Naive thymus-derived CD8-positive, alpha-beta T cell (primary cell): Measurements from ENCODE around the gene RIGI. TPM values are rescaled to one million over a fixed set of nuclear protein-coding genes. Genes with fewer than 3 reads are reported as not detected.
"Not testable (repeated sequence)": the region's sequence is repeated elsewhere in the genome, so short reads cannot be mapped to it uniquely, and the experiment has no call there.

Source experiments
- ATAC-seq, 2 donors: fragments of 150-1000 bp; cut with Tn5 transposase in 1 of 2; sonication (Bioruptor Pico), chemical (Tn5 transposase) in 1 of 2; 1 replicate in 1 of 2; 2 replicates in 1 of 2; pipeline ENCODE4 v1.10.0; 2021; ENCODE audit warnings: mild to moderate bottlenecking in 2 of 2, moderate library complexity in 2 of 2
- POLR2A ChIA-PET: fragments of 350-600 bp; sonication (Branson Sonifier 250); formaldehyde crosslinking; loops from one replicate; lab custom pipeline; 2021; ENCODE audit warnings: antibody characterized with exemption; lab: Charles Lee
- DNase-seq, 10 donors: peaks; one replicate each; pipeline versions ENCODE4 v3.0.0 to v3.0.0-alpha.2; 2020 to 2022
- H3K27ac Mint-ChIP-seq, 10 donors: one replicate each; pipeline ENCODE4 v1.8.0; 2020 to 2022; ENCODE audit warnings: mild to moderate bottlenecking in 10 of 10, mixed read lengths in 10 of 10, moderate library complexity in 4 of 10, inconsistent platforms in 1 of 10
- H3K27me3 Mint-ChIP-seq, 5 donors: one replicate each; pipeline ENCODE4 v1.8.0; 2021 to 2022; ENCODE audit warnings: mixed read lengths in 5 of 5
- H3K36me3 Mint-ChIP-seq, 3 donors: one replicate each; pipeline ENCODE4 v1.8.0; 2020 to 2022; ENCODE audit warnings: mixed read lengths in 3 of 3, mild to moderate bottlenecking in 2 of 3, inconsistent platforms in 1 of 3
- H3K4me1 Mint-ChIP-seq, 4 donors: one replicate each; pipeline ENCODE4 v1.8.0; 2021 to 2022; ENCODE audit warnings: mixed read lengths in 4 of 4
- H3K4me3 Mint-ChIP-seq, 10 donors: one replicate each; pipeline ENCODE4 v1.8.0; 2020 to 2022; ENCODE audit warnings: mild to moderate bottlenecking in 10 of 10, mixed read lengths in 10 of 10, moderate library complexity in 6 of 10, inconsistent platforms in 1 of 10
- H3K9me3 Mint-ChIP-seq, 9 donors: one replicate each; pipeline ENCODE4 v1.8.0; 2020 to 2022; ENCODE audit warnings: mixed read lengths in 9 of 9, mild to moderate bottlenecking in 3 of 9, inconsistent platforms in 1 of 9, moderate library complexity in 1 of 9
- polyA plus RNA-seq, 3 donors: library from polyadenylated mRNA; unstranded; fragments of 300-500 nt; fragmentation: Illumina TruSeq; gene quantifications; one replicate each; pipeline ENCODE4 v1.2.3, GENCODE V29; 2021
- total RNA-seq, 8 experiments: library from RNA in 2 of 8; stranded (reverse) in 2 of 8; gene quantifications; one replicate each; pipeline ENCODE4 v1.2.3 and lab custom pipeline; 2021 to 2026

Gene RIGI
- total and polyA plus RNA-seq, 5 experiments from 2014 or later = 12.7 to 22.6 (median 14.4) TPM

DNA sequence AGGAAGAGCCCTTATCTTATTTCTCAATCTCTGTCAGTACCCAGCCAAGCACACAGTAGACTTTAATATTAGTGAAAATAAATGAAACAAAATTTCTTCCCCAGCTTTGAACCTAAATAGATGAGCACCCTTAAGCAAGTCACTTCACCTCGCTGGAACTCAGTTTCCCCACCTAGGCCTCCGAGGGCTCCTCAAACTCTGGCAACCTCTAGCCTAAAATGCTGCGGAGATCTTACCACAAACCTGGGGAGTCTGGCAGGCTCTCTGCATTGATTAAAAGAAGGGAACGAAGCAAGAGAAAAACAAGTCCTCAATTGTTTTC lies 326 bp downstream of the RIGI start:
- H3K36me3 Mint-ChIP-seq = peaks cover 9 to 24% (median 23%) of the 10 kb centered on the region in 3 donors
- no peak for DNase-seq
- peaks cover 15 to 57% (median 47%) of the 10 kb centered on the region in 4 donors for H3K4me1 Mint-ChIP-seq
- H3K27me3 Mint-ChIP-seq = no peaks in the 10 kb centered on the region
- POLR2A ChIA-PET = interaction anchor here (1.0 to 3.8 kb wide), 8 partner anchors 13 to 146 kb away, joined by 3 to 57 read pairs (median 4); partner anchors contain the start of genes ACO1, NDUFB6, SMIM27 and TOPORS
- ATAC-seq = no peak
- H3K27ac Mint-ChIP-seq = peak overlapping the region; percentile 94 to 99 (median 97)
- peaks cover 0 to 8% (median 0%) of the 10 kb centered on the region in 9 donors for H3K9me3 Mint-ChIP-seq
- H3K4me3 Mint-ChIP-seq = peak overlapping the region; percentile 83 to 99 (median 96)

- POLR2A ChIA-PET = interaction anchor here (0.7 to 3.8 kb wide), 7 partner anchors 17 to 146 kb away, joined by 3 to 57 read pairs (median 5); partner anchors contain the start of genes ACO1, NDUFB6, SMIM27 and TOPORS
- peak overlapping the region; percentile 83 to 99 (median 96) for H3K4me3 Mint-ChIP-seq
- peak; percentile 19 to 21 for ATAC-seq
- H3K9me3 Mint-ChIP-seq = peaks cover 0 to 8% (median 0%) of the 10 kb centered on the region in 9 donors
- DNase-seq = peak in 5 of 10 donors; percentile 2 to 35 (median 20)
- no peaks in the 10 kb centered on the region for H3K27me3 Mint-ChIP-seq
- peak overlapping the region; percentile 94 to 99 (median 97) for H3K27ac Mint-ChIP-seq
- H3K4me1 Mint-ChIP-seq = peaks cover 15 to 62% (median 49%) of the 10 kb centered on the region in 4 donors
- peaks cover 9 to 26% (median 23%) of the 10 kb centered on the region in 3 donors for H3K36me3 Mint-ChIP-seq
Measured at GRCh38 chr9:32524892-32525708, 896 bp downstream of the RIGI start.

DNA sequence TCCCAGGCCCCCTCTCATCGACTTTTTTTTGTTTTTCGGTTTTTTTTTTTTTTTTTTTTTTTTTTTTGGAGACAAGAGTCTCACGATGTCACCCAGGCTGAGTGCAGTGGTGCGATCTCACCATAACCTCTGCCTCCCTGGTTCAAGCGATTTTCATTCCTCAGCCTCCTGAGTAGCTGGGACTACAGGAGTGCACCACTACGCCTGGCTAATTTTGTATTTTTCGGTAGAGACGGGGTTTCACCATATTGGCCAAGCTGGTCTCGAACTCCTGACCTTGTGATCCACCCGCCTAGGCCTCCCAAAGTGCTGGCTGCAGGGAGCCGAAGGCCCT lies 1.5 kb downstream of the RIGI start:
- ATAC-seq, DNase-seq, H3K9me3 Mint-ChIP-seq, H3K27me3 Mint-ChIP-seq: not testable (repeated sequence)
- Mint-ChIP-seq H3K27ac (peak overlapping the region; percentile 94 to 99 (median 97)), H3K36me3 (peaks cover 9 to 30% (median 23%) of the 10 kb centered on the region in 3 donors), H3K4me3 (peak overlapping the region; percentile 83 to 99 (median 96)), H3K4me1 (peaks cover 15 to 65% (median 49%) of the 10 kb centered on the region in 4 donors)
- POLR2A ChIA-PET = interaction anchor here (0.7 to 3.8 kb wide), 2 partner anchors 20 to 27 kb away, joined by 5 to 57 read pairs; partner anchors contain the start of genes SMIM27 and TOPORS

DNA sequence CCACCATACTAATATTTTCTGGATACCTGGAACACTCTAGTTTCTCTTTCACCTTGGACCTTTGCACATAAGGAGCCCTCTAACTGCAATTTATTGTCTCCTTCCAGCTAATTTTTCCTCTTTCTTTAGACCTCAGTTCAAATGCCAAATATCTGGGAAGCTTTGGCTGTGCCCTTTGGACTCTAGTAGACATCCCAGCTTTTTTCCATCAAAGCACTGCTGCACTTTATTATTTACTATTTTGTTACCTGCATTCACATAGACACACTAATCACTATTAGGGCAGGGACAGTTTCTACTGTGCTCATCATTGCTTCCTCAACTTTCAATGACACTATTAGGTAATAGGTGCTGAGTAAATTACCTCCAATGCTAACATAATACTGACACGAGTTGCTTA lies 2.1 kb downstream of the RIGI start:
- DNase-seq (no peak), ATAC-seq (no peak)
- Mint-ChIP-seq H3K36me3 (peaks cover 9 to 33% (median 23%) of the 10 kb centered on the region in 3 donors), H3K4me1 (peaks cover 15 to 65% (median 49%) of the 10 kb centered on the region in 4 donors), H3K27ac (peak overlapping the region; percentile 28 to 99 (median 82)), H3K4me3 (peak overlapping the region; percentile 11 to 99 (median 94)), H3K27me3 (no peaks in the 10 kb centered on the region), H3K9me3 (peaks cover 0 to 8% (median 0%) of the 10 kb centered on the region in 9 donors)
- POLR2A ChIA-PET = interaction anchor here (3.8 kb wide), 1 partner anchor 27 kb away, joined by 57 read pairs; the partner anchor contains the start of genes SMIM27 and TOPORS

DNA sequence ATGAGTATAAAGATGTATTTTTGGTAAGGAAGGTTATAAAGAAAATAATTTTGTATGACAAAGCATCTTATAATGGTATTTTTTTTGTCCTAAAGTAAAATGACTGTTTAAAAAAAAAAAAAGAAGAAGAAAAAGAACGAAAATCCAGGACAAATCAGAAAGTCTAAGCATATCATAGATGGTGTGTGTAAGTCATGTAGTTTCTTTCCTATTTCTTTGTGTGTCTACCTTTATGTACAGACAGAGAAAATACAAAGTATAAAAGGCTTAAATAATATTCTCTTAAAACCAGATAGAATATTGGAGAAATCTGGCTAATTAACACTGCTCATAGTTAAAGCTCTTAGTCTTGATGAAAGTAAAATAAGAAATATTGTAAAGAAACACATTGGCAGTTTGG lies 7.7 kb downstream of the RIGI start:
- no peak for ATAC-seq
- POLR2A ChIA-PET = no interaction called here
- H3K4me3 Mint-ChIP-seq = no peak overlapping the region

DNA sequence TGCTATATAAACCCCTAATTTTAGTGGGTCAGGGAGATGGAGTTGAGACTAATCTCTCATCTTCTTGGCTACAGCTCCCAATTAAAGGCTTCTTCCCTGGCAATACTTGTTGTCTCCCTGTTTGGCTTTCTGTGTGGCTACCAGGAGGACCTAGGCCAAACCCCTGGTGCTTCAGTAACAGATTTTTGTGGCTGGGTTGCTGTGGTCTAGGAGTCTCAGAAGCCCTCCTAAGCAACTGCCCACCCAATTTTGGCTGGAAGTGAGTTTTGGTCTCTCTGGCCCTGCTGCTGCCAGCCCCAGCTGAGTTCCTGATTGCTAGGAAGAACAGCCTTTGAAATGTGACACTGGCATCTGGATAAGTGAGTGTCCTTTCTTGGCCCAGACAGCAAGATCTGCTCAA lies 9.8 kb downstream of the RIGI start:
- H3K27me3 Mint-ChIP-seq = no peaks in the 10 kb centered on the region
- no peak overlapping the region for H3K4me3 Mint-ChIP-seq
- ATAC-seq (no peak), DNase-seq (no peak)
- H3K4me1 Mint-ChIP-seq = peaks cover 38 to 65% (median 52%) of the 10 kb centered on the region in 4 donors
- H3K9me3 Mint-ChIP-seq = peaks cover 0 to 11% (median 0%) of the 10 kb centered on the region in 9 donors
- peak overlapping the region in 4 of 10 donors; percentile 34 to 79 (median 44) for H3K27ac Mint-ChIP-seq
- peaks cover 5 to 43% (median 38%) of the 10 kb centered on the region in 3 donors for H3K36me3 Mint-ChIP-seq
- POLR2A ChIA-PET = no interaction called here

More for the DNA sequence above, 7.7 kb downstream of the RIGI start:
- no peaks in the 10 kb centered on the region for H3K27me3 Mint-ChIP-seq
- H3K4me1 Mint-ChIP-seq = peaks cover 25 to 66% (median 46%) of the 10 kb centered on the region in 4 donors
- H3K27ac Mint-ChIP-seq = peak overlapping the region in 1 of 10 donors; percentile 48
- peaks cover 0 to 11% (median 0%) of the 10 kb centered on the region in 9 donors for H3K9me3 Mint-ChIP-seq
- no peak for DNase-seq
- peaks cover 8 to 60% (median 51%) of the 10 kb centered on the region in 3 donors for H3K36me3 Mint-ChIP-seq

DNA sequence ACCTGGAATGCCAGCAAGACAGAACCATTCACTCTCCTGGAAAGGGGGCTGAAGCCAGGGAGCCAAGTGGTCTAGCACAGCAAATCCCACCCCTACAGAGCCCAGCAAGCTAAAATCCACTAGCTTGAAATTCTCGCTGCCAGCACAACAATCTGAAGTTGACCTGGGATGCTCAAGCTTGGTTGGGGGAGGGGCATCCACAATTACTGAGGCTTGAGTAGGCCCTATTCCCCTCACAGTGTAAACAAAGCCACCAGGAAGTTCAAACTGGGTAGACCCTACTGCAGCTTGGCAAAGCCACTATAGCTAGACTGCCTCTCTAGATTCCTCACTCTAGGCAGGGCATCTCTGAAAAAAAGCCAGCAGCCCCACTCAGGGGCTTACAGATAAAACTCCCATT lies 17.3 kb downstream of the RIGI start:
- Mint-ChIP-seq H3K27me3 (no peaks in the 10 kb centered on the region), H3K4me3 (no peak overlapping the region), H3K4me1 (peaks cover 38 to 68% (median 56%) of the 10 kb centered on the region in 4 donors), H3K27ac (peak overlapping the region in 2 of 10 donors; percentile 48 to 56), H3K9me3 (peaks cover 0 to 4% (median 0%) of the 10 kb centered on the region in 9 donors), H3K36me3 (peaks cover 0 to 11% (median 8%) of the 10 kb centered on the region in 3 donors)
- ATAC-seq (no peak), DNase-seq (no peak)
- POLR2A ChIA-PET = no interaction called here

- Mint-ChIP-seq H3K27ac (peak overlapping the region in 5 of 10 donors; percentile 12 to 42 (median 23)), H3K36me3 (peaks cover 4 to 40% (median 7%) of the 10 kb centered on the region in 3 donors), H3K9me3 (no peaks in the 10 kb centered on the region), H3K27me3 (no peaks in the 10 kb centered on the region), H3K4me1 (peaks cover 9 to 17% (median 15%) of the 10 kb centered on the region in 4 donors), H3K4me3 (no peak overlapping the region)
- POLR2A ChIA-PET = no interaction called here
- DNase-seq (no peak), ATAC-seq (no peak)
Measured at GRCh38 chr9:32503008-32503407, 23.0 kb downstream of the RIGI start.

DNA sequence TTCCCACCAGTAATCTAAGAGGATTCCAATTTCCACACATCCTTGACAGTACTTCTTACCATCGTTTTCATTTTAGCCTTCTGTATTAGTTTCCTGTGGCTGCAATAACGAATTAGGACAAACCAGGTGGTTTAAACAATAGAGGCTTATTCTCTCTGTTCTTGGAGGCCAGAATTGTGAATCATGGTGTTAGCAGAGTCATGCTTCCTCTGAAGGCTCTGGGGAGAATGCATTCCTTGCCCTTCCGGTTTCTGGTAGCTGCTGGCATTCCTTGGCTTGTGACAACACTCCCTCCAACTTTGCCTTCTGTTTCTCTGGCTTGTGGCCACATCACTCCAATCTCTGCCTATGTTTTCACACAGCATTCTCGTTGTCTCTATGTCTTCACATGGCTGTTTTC lies 23.5 kb downstream of the RIGI start:
- Mint-ChIP-seq H3K4me3 (no peak overlapping the region), H3K4me1 (peaks cover 7 to 17% (median 10%) of the 10 kb centered on the region in 4 donors), H3K27me3 (no peaks in the 10 kb centered on the region), H3K9me3 (no peaks in the 10 kb centered on the region), H3K36me3 (peaks cover 4 to 45% (median 7%) of the 10 kb centered on the region in 3 donors), H3K27ac (peak overlapping the region in 7 of 10 donors; percentile 12 to 68 (median 23))
- DNase-seq = no peak
- no peak for ATAC-seq
- POLR2A ChIA-PET = no interaction called here

DNA sequence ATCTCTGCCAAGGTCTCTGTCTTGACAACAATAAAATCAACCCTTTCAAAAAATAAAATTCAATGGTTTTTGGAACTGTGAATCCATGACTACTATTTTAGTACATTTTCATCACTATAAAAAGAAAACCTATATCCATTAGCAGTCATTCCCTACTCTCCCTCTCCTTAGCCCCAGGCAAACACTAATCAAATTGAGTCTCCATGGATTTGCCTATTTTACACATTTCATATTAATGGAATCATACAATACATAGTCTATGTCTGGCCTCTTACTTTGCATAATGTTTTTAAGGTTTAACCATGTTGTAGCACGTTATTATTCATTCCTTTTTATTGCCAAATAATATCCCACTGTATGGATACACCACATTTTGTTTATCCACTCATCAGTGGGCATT lies 24.1 kb downstream of the RIGI start:
- H3K4me3 Mint-ChIP-seq = no peak overlapping the region
- H3K9me3 Mint-ChIP-seq = no peaks in the 10 kb centered on the region
- POLR2A ChIA-PET = no interaction called here
- ATAC-seq (no peak), DNase-seq (no peak)
- peak overlapping the region in 2 of 10 donors; percentile 9 to 29 for H3K27ac Mint-ChIP-seq
- H3K36me3 Mint-ChIP-seq = peaks cover 4 to 45% (median 7%) of the 10 kb centered on the region in 3 donors
- no peaks in the 10 kb centered on the region for H3K27me3 Mint-ChIP-seq
- H3K4me1 Mint-ChIP-seq = peaks cover 7 to 17% (median 10%) of the 10 kb centered on the region in 4 donors

GRCh38 chr9:32500768-32501167 lies 25.2 kb downstream of the RIGI start:
- H3K9me3 Mint-ChIP-seq = no peaks in the 10 kb centered on the region
- peaks cover 4 to 52% (median 18%) of the 10 kb centered on the region in 3 donors for H3K36me3 Mint-ChIP-seq
- POLR2A ChIA-PET = no interaction called here
- H3K4me1 Mint-ChIP-seq = peaks cover 2 to 12% (median 8%) of the 10 kb centered on the region in 4 donors
- H3K27ac Mint-ChIP-seq = peak overlapping the region in 2 of 10 donors; percentile 23 to 36
- DNase-seq (no peak), ATAC-seq (no peak)
- no peak overlapping the region for H3K4me3 Mint-ChIP-seq
- no peaks in the 10 kb centered on the region for H3K27me3 Mint-ChIP-seq

- ATAC-seq = no peak
- no peak for DNase-seq
- peak overlapping the region in 1 of 10 donors; percentile 7 for H3K27ac Mint-ChIP-seq
- H3K4me1 Mint-ChIP-seq = peaks cover 0 to 6% (median 4%) of the 10 kb centered on the region in 4 donors
- POLR2A ChIA-PET = no interaction called here
- no peak overlapping the region for H3K4me3 Mint-ChIP-seq
- no peaks in the 10 kb centered on the region for H3K27me3 Mint-ChIP-seq
- peaks cover 4 to 72% (median 23%) of the 10 kb centered on the region in 3 donors for H3K36me3 Mint-ChIP-seq
- H3K9me3 Mint-ChIP-seq = no peaks in the 10 kb centered on the region
Measured at GRCh38 chr9:32497921-32498320, 28.1 kb downstream of the RIGI start.
